C4-2B (cell line): ENCODE data around the gene CCDC6.

Experiments
- H3K27ac ChIP-seq: fragments of 450-650 bp; 2 replicates; pipeline ENCODE4 v1.5.1; 2017
- CTCF ChIP-seq: fragments of 450-650 bp; conservative IDR thresholded peaks from 2 replicates; pipeline ENCODE4 v1.5.1; 2017; ENCODE audit warnings: mild to moderate bottlenecking
- ZFX ChIP-seq: fragments of 450-650 bp; IDR thresholded peaks from 2 replicates; pipeline ENCODE4 v1.6.1; 2017

Gene CCDC6

DNA sequence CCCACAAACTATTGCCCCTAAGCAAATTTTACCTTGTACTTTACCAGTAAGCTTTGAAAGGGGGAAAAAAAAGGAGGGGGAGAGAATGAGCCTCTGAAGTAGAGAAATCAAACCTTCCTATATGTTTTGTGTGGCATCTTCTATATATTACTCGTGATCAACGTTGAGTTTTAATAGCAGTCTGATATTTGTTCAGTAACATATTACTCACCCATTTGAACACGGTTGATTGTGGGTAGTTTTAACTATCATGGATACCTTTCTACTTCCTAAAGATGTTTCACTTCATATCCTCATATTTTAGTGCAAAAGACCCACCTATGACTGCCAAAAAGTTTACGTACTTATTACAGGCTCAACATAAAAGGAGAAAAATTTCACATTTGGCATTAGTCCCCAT is 54.5 kb downstream of the CCDC6 start:
- TF ChIP-seq ZFX (no peak), CTCF (no peak)
- no peak overlapping the region for H3K27ac ChIP-seq

DNA sequence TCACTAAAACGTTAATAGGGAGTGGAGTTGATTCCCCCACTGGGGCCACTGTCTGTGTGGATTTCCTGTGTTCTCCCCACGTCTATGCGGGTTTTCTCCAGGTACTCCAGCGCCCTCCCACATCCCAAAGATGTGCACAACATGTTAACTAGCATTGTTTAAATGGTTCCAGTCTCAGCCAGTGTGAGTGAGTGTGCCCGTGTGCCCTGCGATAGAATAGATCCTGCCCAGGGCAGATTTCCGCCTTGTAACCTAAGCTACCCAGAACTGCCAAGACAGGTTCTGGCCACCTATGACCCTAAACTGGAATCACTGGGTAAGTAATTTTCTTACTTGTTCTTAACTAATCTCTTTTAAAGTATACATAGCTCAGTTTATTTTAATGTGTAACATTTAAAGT is 58.5 kb downstream of the CCDC6 start:
- no peak overlapping the region for H3K27ac ChIP-seq
- TF ChIP-seq CTCF (no peak), ZFX (no peak)

DNA sequence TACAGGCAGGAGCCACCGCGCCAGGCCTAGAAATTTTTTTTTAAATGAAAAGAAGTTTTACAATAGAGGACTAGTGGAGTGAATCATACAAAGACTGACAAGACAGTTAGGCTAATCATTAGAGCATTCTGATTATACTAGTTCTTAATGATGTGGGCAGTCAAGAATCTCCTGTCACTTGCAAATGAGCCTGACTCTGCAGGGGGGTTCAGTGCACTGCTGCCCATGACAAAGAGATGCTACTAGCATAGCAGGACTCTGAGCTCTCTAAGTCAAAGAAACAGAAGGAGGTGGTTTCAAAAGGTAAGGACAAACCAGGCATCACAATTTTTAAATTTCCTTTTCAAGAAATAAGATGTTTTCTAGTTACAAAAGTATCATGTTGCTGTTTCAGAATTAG is 59.0 kb downstream of the CCDC6 start:
- no peak overlapping the region for H3K27ac ChIP-seq
- no peak for TF ChIP-seq CTCF

GRCh38 chr10:59844436-59844835 is 61.9 kb downstream of the CCDC6 start:
- H3K27ac ChIP-seq = no peak overlapping the region
- TF ChIP-seq CTCF (no peak), ZFX (no peak)

DNA sequence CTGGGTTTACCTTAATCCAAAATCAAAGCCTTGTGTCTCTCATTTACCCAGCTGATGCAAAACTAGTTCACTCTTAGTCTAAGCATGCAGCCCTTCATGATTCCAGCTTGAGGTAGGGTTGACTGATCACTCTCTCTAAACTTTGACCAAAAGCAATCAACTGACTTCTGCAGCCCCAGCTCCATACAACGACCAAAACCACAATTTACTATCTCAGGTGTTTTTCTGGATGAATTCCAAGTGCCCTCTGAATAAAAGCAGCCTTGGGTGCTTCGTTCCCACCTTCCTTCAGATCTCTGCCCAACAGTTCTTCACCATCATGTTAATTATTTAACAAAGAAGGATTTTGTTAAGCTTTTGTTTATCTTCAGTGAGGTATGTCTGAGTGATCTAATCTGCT is 62.6 kb downstream of the CCDC6 start:
- no peak for TF ChIP-seq CTCF
- TF ChIP-seq ZFX = no peak
- no peak overlapping the region for H3K27ac ChIP-seq

DNA sequence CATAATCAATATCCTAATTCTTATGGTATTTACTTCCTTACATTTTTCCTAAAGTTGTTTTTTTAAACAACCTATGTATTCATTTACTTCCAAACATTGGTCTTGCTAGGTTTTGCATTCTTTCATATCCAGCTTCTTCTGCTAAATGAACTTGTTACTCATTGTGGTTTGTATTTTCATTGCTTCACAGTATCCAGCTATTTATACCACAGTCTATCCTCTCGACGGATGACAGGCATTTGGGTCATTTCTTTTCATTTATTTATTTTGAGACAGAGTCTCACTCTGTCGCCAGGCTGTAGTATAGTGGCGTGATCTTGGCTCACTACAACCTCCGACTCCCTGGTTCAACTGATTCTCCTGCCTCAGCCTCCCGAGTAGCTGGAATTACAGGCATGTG is 66.8 kb downstream of the CCDC6 start:
- H3K27ac ChIP-seq = peak overlapping the region; percentile 38
- TF ChIP-seq CTCF = no peak
- TF ChIP-seq ZFX = no peak

GRCh38 chr10:59838085-59838789 is 68.1 kb downstream of the CCDC6 start:
- no peak for TF ChIP-seq ZFX
- no peak for TF ChIP-seq CTCF
- H3K27ac ChIP-seq = peak overlapping the region; percentile 45; the same call in 1 of the 2 replicates
